ENCODE measurements around the gene INTS15. TPM values are rescaled to one million over a fixed set of nuclear protein-coding genes. Genes with fewer than 3 reads are reported as not detected.

Gene INTS15
- total RNA-seq, 1 experiment from 2014 or later = 22.7 TPM

GRCh38 chr7:6551016-6551511 lies 38.8 kb upstream of the INTS15 start, which contains the start of gene GRID2IP:
TSS of gene GRID2IP (minus strand) at chr7:6551461. CDS start at chr7:6551436, 25 bp downstream.
- ATAC-seq (no peak), DNase-seq (no peak)
- H3K27me3 ChIP-seq (ENCODE audit: low read length) = no peaks in the 10 kb centered on the region
- no peak within 1 kb of the TSS for H3K27ac ChIP-seq (ENCODE audit: low read length)
- no peaks in the 10 kb centered on the region for H3K79me2 ChIP-seq (ENCODE audit: low read length)
- ChIA-PET CTCF (no interaction called here), POLR2A (ENCODE audit: unreplicated experiment) (no interaction called here)
- no peak within 1 kb of the TSS for H3K9ac ChIP-seq (ENCODE audit: low read length)
- H3K4me3 ChIP-seq (ENCODE audit: low read length) = no peak within 1 kb of the TSS
- no peaks in the 10 kb centered on the region for H3K4me1 ChIP-seq (ENCODE audit: insufficient read depth, low read length)
- H3K4me2 ChIP-seq (ENCODE audit: low read length) = no peak within 1 kb of the TSS
- H3K9me2 ChIP-seq (replicated peaks; ENCODE audit: low read length) = no peaks in the 10 kb centered on the region
- H4K20me1 ChIP-seq (ENCODE audit: low read length) = no peaks in the 10 kb centered on the region
- TF ChIP-seq CTCF (conservative IDR thresholded peaks at IDR 0.05; ENCODE audit: low read depth, low read length) = no peak
- no peak for TF ChIP-seq EZH2 (IDR thresholded peaks at IDR 0.05; ENCODE audit: low read length, unreplicated experiment)
- no TSS peak for BruUV-seq (replicated peaks)
- no peak within 1 kb of the TSS for H2AFZ ChIP-seq (ENCODE audit: low read length)
- no peaks in the 10 kb centered on the region for H3K9me3 ChIP-seq (ENCODE audit: low read length)
- no peaks in the 10 kb centered on the region for H3K36me3 ChIP-seq (ENCODE audit: low read depth, low read length)
- no peaks in the 10 kb centered on the region for H3F3A ChIP-seq (ENCODE audit: low read length, unreplicated experiment)
- intact Hi-C loops (cut with micrococcal nuclease) = no loop called here

GRCh38 chr7:6553448-6554044 lies 36.3 kb upstream of the INTS15 start:
- CTCF ChIA-PET = interaction anchor here (0.6 kb wide), 1 partner anchor 500 kb away, joined by 7 read pairs; no protein-coding TSS in a partner anchor
- Histone ChIP-seq H3K4me3 (ENCODE audit: low read length) (no peak overlapping the region), H3K9ac (ENCODE audit: low read length) (no peak overlapping the region), H3K4me2 (ENCODE audit: low read length) (no peak overlapping the region), H3K79me2 (ENCODE audit: low read length) (no peaks in the 10 kb centered on the region), H3K27ac (ENCODE audit: low read length) (no peak overlapping the region), H2AFZ (ENCODE audit: low read length) (no peak overlapping the region), H3K9me2 (replicated peaks; ENCODE audit: low read length) (no peaks in the 10 kb centered on the region), H3F3A (ENCODE audit: low read length, unreplicated experiment) (no peaks in the 10 kb centered on the region), H3K9me3 (ENCODE audit: low read length) (no peaks in the 10 kb centered on the region), H3K36me3 (ENCODE audit: low read depth, low read length) (no peaks in the 10 kb centered on the region), H4K20me1 (ENCODE audit: low read length) (no peaks in the 10 kb centered on the region), H3K4me1 (ENCODE audit: insufficient read depth, low read length) (no peaks in the 10 kb centered on the region), H3K27me3 (ENCODE audit: low read length) (no peaks in the 10 kb centered on the region)
- POLR2A ChIA-PET (ENCODE audit: unreplicated experiment) = no interaction called here
- no TSS peak for BruUV-seq (replicated peaks)
- intact Hi-C loops (cut with micrococcal nuclease) = no loop called here
- no peak for DNase-seq
- no peak for TF ChIP-seq EZH2phosphoT487 (IDR thresholded peaks at IDR 0.05; ENCODE audit: borderline replicate concordance, low read length)
- TF ChIP-seq EZH2 (IDR thresholded peaks at IDR 0.05; ENCODE audit: low read length, unreplicated experiment) = no peak
- no peak for TF ChIP-seq CTCF (conservative IDR thresholded peaks at IDR 0.05; ENCODE audit: low read depth, low read length)
- ATAC-seq = no peak; the same call in 1 of the 2 replicates

GRCh38 chr7:6554848-6555247 lies 35.0 kb upstream of the INTS15 start:
- Histone ChIP-seq H2AFZ (ENCODE audit: low read length) (no peak overlapping the region), H3K79me2 (ENCODE audit: low read length) (no peaks in the 10 kb centered on the region), H3K27ac (ENCODE audit: low read length) (no peak overlapping the region), H3K36me3 (ENCODE audit: low read depth, low read length) (no peaks in the 10 kb centered on the region), H3K4me1 (ENCODE audit: insufficient read depth, low read length) (no peaks in the 10 kb centered on the region), H3F3A (ENCODE audit: low read length, unreplicated experiment) (no peaks in the 10 kb centered on the region), H3K27me3 (ENCODE audit: low read length) (no peaks in the 10 kb centered on the region), H3K9me2 (replicated peaks; ENCODE audit: low read length) (no peaks in the 10 kb centered on the region), H3K4me3 (ENCODE audit: low read length) (no peak overlapping the region), H3K4me2 (ENCODE audit: low read length) (no peak overlapping the region), H4K20me1 (ENCODE audit: low read length) (no peaks in the 10 kb centered on the region), H3K9me3 (ENCODE audit: low read length) (no peaks in the 10 kb centered on the region), H3K9ac (ENCODE audit: low read length) (no peak overlapping the region)
- POLR2A ChIA-PET (ENCODE audit: unreplicated experiment) = no interaction called here
- no TSS peak for BruUV-seq (replicated peaks)
- CTCF ChIA-PET = interaction anchor here (0.7 kb wide), 1 partner anchor 804 kb away, joined by 3 read pairs; no protein-coding TSS in a partner anchor
- ATAC-seq (no peak), DNase-seq (no peak)
- intact Hi-C loops (cut with micrococcal nuclease) = no loop called here
- TF ChIP-seq EZH2phosphoT487 (IDR thresholded peaks at IDR 0.05; ENCODE audit: borderline replicate concordance, low read length) = no peak
- no peak for TF ChIP-seq EZH2 (IDR thresholded peaks at IDR 0.05; ENCODE audit: low read length, unreplicated experiment)
- no peak for TF ChIP-seq CTCF (conservative IDR thresholded peaks at IDR 0.05; ENCODE audit: low read depth, low read length)

Data from PC-3 (cell line).